ENCODE data around the gene LMNTD2. TPM values are rescaled to one million over a fixed set of nuclear protein-coding genes. Genes with fewer than 3 reads are reported as not detected.
"Not testable (repeated sequence)": the region's sequence is repeated elsewhere in the genome, so short reads cannot be mapped to it uniquely, and the experiment has no call there.

Gene LMNTD2
- total and polyA plus RNA-seq, 5 experiments from 2014 or later: 0.96 to 7.2 (median 1.9) TPM

- Mint-ChIP-seq H3K4me1 (peaks cover 23 to 51% (median 47%) of the 10 kb centered on the region in 4 donors), H3K9me3 (no peaks in the 10 kb centered on the region), H3K36me3 (peaks cover 0 to 2% (median 0%) of the 10 kb centered on the region in 3 donors), H3K27me3 (peaks cover 0 to 2% (median 0%) of the 10 kb centered on the region in 5 donors), H3K27ac (peak overlapping the region in 9 of 10 donors; percentile 75 to 98 (median 87)), H3K4me3 (peak overlapping the region; percentile 82 to 93 (median 88))
- ATAC-seq (peak; percentile 1 to 59), DNase-seq (peak in 1 of 10 donors; percentile 73)
- POLR2A ChIA-PET: interaction anchor here (0.6 to 5.1 kb wide), 27 partner anchors 8 to 368 kb away, joined by 3 to 48 read pairs (median 4); partner anchors contain the start of genes BET1L, DEAF1, GATD1 and HRAS
Measured at GRCh38 chr11:575313-575995, 14.9 kb upstream of the LMNTD2 start.

GRCh38 chr11:574632-575312 is 14.2 kb upstream of the LMNTD2 start:
- ATAC-seq: peak in 1 of 2 donors; percentile 1
- H3K36me3 Mint-ChIP-seq: no peaks in the 10 kb centered on the region
- POLR2A ChIA-PET: interaction anchor here (1.5 to 5.1 kb wide), 6 partner anchors 13 to 367 kb away, joined by 7 to 48 read pairs (median 28); partner anchors contain the start of genes BET1L, DEAF1, IRF7 and LMNTD2

DNA sequence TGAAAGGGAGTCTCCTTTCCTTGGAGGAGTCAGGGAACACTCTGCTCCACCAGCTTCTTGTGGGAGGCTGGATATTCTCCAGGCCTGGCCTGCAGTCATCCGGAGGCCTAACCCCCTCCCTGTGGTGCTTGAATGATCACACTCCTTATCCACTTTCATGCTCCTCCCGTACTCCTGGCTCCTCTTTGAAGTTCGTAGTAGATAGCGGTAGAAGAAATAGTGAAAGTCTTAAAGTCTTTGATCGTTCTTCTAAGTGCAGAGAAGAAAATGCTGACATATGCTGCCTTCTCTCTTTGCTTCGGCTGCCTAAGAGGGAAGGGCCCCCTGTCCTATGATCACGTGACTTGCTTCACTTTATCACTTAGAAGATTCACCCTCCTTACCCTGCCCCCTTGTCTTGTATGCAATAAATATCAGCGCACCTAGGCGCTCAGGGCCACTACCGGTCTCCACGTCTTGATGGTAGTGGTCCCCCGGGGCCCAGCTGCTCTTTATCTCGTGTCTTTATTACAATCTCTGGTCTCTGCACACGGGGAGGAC is 13.6 kb upstream of the LMNTD2 start:
- DNase-seq: peak in 2 of 10 donors; percentile 22 to 34
- POLR2A ChIA-PET: interaction anchor here (1.0 to 5.1 kb wide), 3 partner anchors 9 to 17 kb away, joined by 3 to 48 read pairs (median 47); partner anchors contain the start of genes LMNTD2 and RASSF7
- H3K27me3 Mint-ChIP-seq, ATAC-seq, H3K9me3 Mint-ChIP-seq, H3K36me3 Mint-ChIP-seq: not testable (repeated sequence)
- H3K27ac Mint-ChIP-seq: peak overlapping the region in 4 of 10 donors; percentile 7 to 86 (median 44)
- peaks cover 15 to 41% (median 37%) of the 10 kb centered on the region in 4 donors for H3K4me1 Mint-ChIP-seq
- peak overlapping the region; percentile 82 to 93 (median 88) for H3K4me3 Mint-ChIP-seq

More at GRCh38 chr11:574632-575312, 14.2 kb upstream of the LMNTD2 start:
- H3K27ac Mint-ChIP-seq: peak overlapping the region in 9 of 10 donors; percentile 73 to 91 (median 86)
- H3K4me1 Mint-ChIP-seq: peaks cover 19 to 47% (median 43%) of the 10 kb centered on the region in 4 donors
- H3K27me3 Mint-ChIP-seq: peaks cover 0 to 2% (median 0%) of the 10 kb centered on the region in 5 donors
- no peaks in the 10 kb centered on the region for H3K9me3 Mint-ChIP-seq
- DNase-seq: peak in 1 of 10 donors; percentile 23
- H3K4me3 Mint-ChIP-seq: peak overlapping the region; percentile 82 to 93 (median 88)

- no peak overlapping the region for H3K4me3 Mint-ChIP-seq
- no peak overlapping the region for H3K27ac Mint-ChIP-seq
- DNase-seq (no peak), ATAC-seq (no peak)
- POLR2A ChIA-PET: interaction anchor here (1.0 to 1.2 kb wide), 2 partner anchors 8 to 13 kb away, joined by 3 read pairs; partner anchors contain the start of gene LMNTD2
- H3K4me1 Mint-ChIP-seq: peaks cover 13 to 33% (median 29%) of the 10 kb centered on the region in 4 donors
- H3K27me3 Mint-ChIP-seq: peaks cover 0 to 2% (median 0%) of the 10 kb centered on the region in 5 donors
- H3K36me3 Mint-ChIP-seq: no peaks in the 10 kb centered on the region
- H3K9me3 Mint-ChIP-seq: no peaks in the 10 kb centered on the region
Measured at GRCh38 chr11:573146-573759, 12.7 kb upstream of the LMNTD2 start.

GRCh38 chr11:571802-572185 is 11.3 kb upstream of the LMNTD2 start:
- no peaks in the 10 kb centered on the region for H3K36me3 Mint-ChIP-seq
- no peak for DNase-seq
- no peaks in the 10 kb centered on the region for H3K9me3 Mint-ChIP-seq
- no peak for ATAC-seq
- peak overlapping the region in 1 of 10 donors; percentile 26 for H3K4me3 Mint-ChIP-seq
- H3K27me3 Mint-ChIP-seq: peaks cover 0 to 2% (median 0%) of the 10 kb centered on the region in 5 donors
- peaks cover 12 to 26% (median 19%) of the 10 kb centered on the region in 4 donors for H3K4me1 Mint-ChIP-seq
- POLR2A ChIA-PET: no interaction called here
- H3K27ac Mint-ChIP-seq: no peak overlapping the region

- Mint-ChIP-seq H3K27me3 (no peaks in the 10 kb centered on the region), H3K4me1 (peaks cover 3 to 14% (median 7%) of the 10 kb centered on the region in 4 donors), H3K36me3 (no peaks in the 10 kb centered on the region), H3K4me3 (peak overlapping the region; percentile 61 to 88 (median 80)), H3K27ac (peak overlapping the region in 7 of 10 donors; percentile 15 to 83 (median 63)), H3K9me3 (no peaks in the 10 kb centered on the region)
- no peak for ATAC-seq
- DNase-seq: peak in 1 of 10 donors; percentile 35
- POLR2A ChIA-PET: interaction anchor here (0.7 to 3.4 kb wide), 12 partner anchors 8 to 301 kb away, joined by 3 to 44 read pairs (median 6); partner anchors contain the start of genes DEAF1, HRAS, IRF7 and LMNTD2
Measured at GRCh38 chr11:569158-569885, 8.8 kb upstream of the LMNTD2 start.

- H3K4me1 Mint-ChIP-seq: peaks cover 0 to 10% (median 3%) of the 10 kb centered on the region in 4 donors
- peak overlapping the region in 6 of 10 donors; percentile 15 to 83 (median 70) for H3K27ac Mint-ChIP-seq
- no peaks in the 10 kb centered on the region for H3K27me3 Mint-ChIP-seq
- H3K4me3 Mint-ChIP-seq: peak overlapping the region; percentile 61 to 88 (median 80)
- H3K36me3 Mint-ChIP-seq: peaks cover 0 to 2% (median 0%) of the 10 kb centered on the region in 3 donors
- POLR2A ChIA-PET: interaction anchor here (0.6 to 3.4 kb wide), 14 partner anchors 8 to 351 kb away, joined by 3 to 44 read pairs (median 6); partner anchors contain the start of genes DEAF1, HRAS, IRF7 and LMNTD2
- DNase-seq (peak; percentile 88 to 95 (median 93)), ATAC-seq (peak; percentile 92 to 93)
- H3K9me3 Mint-ChIP-seq: no peaks in the 10 kb centered on the region
Measured at GRCh38 chr11:568306-569157, 8.0 kb upstream of the LMNTD2 start.

DNA sequence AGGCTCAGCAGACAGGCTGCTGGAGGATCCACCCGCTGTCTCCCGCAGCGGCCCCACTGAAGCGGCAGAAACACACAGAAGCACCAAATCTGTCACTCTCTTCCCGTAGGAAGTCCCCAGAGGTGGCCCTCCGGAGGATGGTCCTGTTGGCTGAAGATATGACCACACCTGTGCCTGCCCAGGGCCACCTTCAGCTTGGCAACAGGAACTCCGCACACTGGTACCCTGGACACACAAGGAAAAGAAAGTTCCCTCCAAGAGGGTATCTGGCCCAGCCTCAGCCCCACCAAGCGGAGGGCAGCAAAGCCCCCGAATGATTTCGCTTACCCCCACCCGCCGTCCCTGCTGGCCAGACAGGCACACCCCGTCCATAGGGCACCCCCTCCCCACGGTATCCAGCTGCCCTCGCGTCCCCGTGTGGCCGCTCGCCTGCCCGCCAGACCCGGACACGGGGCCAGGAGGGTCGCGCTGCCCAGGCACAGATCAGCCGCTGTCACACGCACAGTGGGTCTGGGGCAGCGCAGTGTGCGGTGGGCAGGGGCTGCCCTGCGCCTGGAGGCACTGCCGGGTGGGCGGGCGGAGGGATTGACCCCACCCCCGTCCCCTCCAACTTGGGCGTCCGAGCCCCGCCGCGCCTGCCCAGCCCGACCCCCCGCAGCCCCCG is 7.2 kb upstream of the LMNTD2 start:
- peak overlapping the region; percentile 55 to 88 (median 71) for H3K4me3 Mint-ChIP-seq
- peak overlapping the region; percentile 51 to 90 (median 82) for H3K27ac Mint-ChIP-seq
- POLR2A ChIA-PET: interaction anchor here (0.6 to 3.4 kb wide), 11 partner anchors 8 to 352 kb away, joined by 3 to 44 read pairs (median 8); partner anchors contain the start of genes DEAF1, HRAS, IRF7 and LMNTD2
- DNase-seq (no peak), ATAC-seq (peak in 1 of 2 donors; percentile 0)
- H3K9me3 Mint-ChIP-seq: no peaks in the 10 kb centered on the region
- peaks cover 0 to 10% (median 3%) of the 10 kb centered on the region in 4 donors for H3K4me1 Mint-ChIP-seq
- H3K27me3 Mint-ChIP-seq: no peaks in the 10 kb centered on the region
- H3K36me3 Mint-ChIP-seq: peaks cover 0 to 3% (median 0%) of the 10 kb centered on the region in 3 donors

DNA sequence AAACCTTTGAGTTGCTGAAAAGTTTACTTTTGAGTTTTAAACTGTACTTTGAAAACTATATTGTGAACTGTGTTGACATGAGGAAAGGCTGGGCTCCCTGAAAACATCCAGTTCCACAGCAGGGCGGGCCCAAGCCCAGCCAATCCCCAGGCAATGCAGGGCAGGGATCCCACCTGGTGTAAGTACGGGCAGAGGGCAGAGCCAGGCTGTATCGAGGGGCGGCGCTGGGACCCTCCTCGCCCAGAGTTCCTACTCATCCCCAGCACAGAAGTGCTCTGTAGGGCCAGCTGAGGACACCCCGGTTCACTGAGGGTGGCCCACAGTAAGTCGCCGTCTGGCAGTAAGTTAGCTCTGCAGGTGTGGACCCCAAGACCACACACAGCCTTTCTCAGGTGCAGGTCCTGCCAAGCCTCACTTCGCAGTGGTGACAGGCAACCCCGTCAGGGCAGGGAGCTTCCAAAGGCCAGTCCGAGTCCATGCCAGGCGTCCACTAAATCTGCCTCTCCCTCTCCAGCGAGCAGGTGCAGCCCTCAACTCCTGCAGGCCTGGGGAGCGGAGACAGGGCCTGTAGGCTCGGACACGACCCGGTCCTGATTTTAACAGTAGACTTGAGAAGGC is 6.6 kb upstream of the LMNTD2 start:
- no peak for DNase-seq
- peak overlapping the region; percentile 55 to 88 (median 71) for H3K4me3 Mint-ChIP-seq

More for the DNA sequence above, 6.6 kb upstream of the LMNTD2 start:
- POLR2A ChIA-PET: interaction anchor here (0.6 to 3.4 kb wide), 7 partner anchors 9 to 39 kb away, joined by 3 to 44 read pairs (median 8); partner anchors contain the start of genes LMNTD2 and PHRF1
- Mint-ChIP-seq H3K4me1 (peaks cover 0 to 10% (median 3%) of the 10 kb centered on the region in 4 donors), H3K27me3 (no peaks in the 10 kb centered on the region), H3K27ac (peak overlapping the region; percentile 51 to 90 (median 78)), H3K36me3 (peaks cover 0 to 3% (median 0%) of the 10 kb centered on the region in 3 donors), H3K9me3 (no peaks in the 10 kb centered on the region)
- ATAC-seq: no peak
